Dedifferentiated amniotic fluid mesenchymal stem cell (primary cell): ENCODE results near the gene CTDP1.
"Not testable (repeated sequence)": the region's sequence is repeated elsewhere in the genome, so short reads cannot be mapped to it uniquely, and the experiment has no call there.

Source experiments
- DNase-seq: peaks from one replicate; pipeline ENCODE4 v3.0.0-alpha.2; 2016; ENCODE audit errors: extremely low spot score

Gene CTDP1

DNA sequence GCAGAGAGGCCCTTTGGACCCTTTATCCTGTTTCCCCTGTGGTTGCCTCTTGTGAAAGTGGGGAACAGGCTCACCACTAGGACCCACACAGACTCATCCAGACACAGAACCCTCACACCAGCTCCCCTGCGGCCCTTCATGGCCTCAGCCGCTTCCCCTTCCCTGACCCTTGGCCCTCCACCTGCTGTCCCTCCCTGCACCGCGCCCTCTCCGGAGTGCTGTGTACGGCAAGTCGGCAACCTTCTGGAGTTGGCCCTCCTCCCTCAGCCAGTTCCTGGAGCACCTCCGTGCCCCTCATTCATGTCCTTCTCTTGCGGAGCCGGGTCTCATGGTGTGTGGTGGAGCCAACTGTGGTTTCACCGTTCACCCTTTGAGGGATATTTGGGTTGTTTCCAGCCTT is 44.0 kb downstream of the CTDP1 start:
- DNase-seq, result no peak

DNA sequence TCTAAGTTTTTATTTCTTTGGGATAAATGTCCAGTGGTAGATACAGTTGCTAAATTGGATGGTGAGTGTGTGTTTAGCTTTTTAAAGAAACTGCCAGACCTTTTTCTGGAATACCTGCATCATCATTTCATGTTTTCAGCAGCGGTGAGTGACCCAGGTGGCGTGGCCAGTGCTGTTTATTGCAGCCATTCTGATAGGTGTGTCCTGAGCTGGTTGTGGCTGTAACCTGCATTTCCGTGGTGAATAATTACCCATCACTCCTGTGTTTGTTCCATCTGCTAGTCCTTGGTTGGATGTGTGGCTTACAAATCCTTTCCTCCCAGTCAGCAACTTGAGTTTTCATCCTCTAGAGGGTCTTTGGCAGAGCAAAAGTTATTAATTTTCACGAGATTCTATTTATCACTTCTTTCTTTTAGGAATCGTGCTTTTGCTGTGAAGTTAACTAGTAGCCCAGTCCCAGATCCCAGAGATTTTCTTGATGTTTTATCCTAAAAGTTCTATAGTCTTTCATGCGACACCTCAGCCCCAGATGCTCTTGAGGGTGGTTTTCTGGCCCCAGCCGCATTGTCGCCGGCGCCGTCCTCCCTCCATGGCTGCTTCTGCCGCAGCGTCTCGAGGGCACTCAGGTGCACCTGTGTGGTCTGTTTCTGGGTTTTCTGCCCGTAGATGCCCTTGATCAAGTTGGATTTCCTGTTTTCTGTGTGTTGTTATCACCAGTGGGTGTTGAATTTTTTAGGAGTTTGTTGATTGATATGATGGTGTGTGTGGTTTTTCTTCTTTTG is 44.9 kb downstream of the CTDP1 start:
- no peak for DNase-seq

- DNase-seq, result no peak
Observed at GRCh38 chr18:79725486-79725885, 45.9 kb downstream of the CTDP1 start.

DNA sequence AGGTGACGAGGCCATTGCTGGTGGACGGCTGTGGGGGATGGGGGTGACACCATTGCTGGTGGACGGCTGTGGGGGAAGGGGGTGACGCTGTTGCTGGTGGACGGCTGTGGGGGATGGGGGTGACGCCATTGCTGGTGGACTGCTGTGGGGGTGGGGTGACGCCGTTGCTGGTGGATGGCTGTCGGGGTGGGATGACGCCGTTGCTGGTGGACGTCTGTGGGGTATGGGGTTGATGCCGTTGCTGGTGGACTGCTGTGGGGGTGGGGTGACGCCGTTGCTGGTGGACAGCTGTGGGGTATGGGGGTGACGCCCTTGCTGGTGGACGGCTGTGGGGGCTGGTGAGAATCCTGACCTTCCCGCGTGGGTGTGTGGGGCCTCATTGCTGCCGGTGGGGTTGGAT is 47.1 kb downstream of the CTDP1 start:
- DNase-seq, result no peak

GRCh38 chr18:79727211-79727610 is 47.6 kb downstream of the CTDP1 start:
- DNase-seq, result no peak

DNA sequence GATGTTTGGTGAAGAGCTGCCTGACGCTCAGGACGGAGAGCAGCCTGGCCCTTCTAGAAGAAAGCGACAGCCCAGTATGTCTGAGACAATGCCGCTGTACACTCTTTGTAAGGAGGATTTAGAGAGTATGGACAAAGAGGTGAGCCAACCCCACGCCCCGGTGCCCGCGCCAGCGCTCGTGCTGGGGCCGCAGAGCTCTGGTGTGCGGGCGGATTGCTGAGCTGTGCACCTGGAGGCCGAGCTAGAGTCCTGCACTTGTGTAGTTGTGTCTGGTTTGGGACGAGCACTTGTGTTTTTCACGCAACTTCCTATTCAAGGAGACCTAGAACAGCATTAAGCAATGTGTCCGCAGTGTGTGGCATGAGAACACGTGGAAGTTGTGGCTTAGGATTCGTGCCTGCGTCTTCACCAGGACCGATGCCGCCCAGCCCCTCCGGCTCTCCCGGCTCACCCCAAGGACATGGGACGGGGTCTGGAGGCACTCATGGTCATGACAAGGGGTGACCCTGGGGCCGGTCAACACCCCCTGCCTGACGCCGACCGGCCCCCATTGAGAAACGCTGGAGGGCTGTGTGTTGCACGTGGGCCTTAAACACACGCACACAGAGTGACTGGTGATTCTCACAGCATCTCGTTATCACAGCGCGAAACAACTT is 49.5 kb downstream of the CTDP1 start:
- DNase-seq, result no peak

DNA sequence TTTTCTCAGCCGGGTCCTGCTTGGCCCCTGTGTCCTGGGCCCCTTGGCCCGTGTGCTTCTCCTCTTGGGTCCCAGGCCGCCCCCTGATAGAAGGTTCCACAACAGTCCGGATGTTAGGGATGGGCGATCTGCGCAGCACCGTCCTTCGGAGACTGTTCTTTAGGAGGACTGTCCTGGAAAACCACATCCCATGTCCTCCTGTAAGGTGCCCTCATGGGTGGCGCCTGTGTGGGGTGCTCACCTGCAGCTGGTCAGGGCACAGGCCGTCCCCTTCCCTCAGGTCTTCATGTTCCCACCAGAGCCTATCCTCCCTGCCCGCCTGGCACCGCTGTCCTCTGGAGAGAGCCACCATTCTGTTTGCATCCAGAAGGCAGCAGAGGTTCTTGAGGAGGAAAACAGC is 50.0 kb downstream of the CTDP1 start:
- DNase-seq, result no peak

DNA sequence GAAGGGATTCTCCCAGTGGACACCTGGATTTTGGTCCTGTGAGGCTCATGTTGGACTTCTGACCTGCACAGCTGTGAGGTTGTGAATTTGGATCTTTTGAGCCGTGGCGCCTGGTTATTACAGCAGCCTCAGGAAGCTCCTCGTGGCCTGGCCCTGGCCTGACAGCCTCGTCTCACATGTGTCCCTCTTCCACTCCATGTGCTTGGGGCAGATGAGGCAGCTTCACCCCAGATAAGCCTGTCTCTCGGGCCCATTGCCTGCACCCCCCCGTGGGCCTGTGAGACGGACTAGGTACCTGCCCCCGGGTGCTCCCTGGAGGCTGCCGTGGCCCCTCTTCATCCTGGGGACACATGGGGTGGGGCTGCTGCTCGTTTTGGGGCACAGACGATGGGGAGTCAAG is 51.2 kb downstream of the CTDP1 start:
- DNase-seq, result no peak

- not testable (repeated sequence) for DNase-seq
Observed at GRCh38 chr18:79731881-79732720, 52.5 kb downstream of the CTDP1 start.

GRCh38 chr18:79732721-79733025 is 53.1 kb downstream of the CTDP1 start:
- no peak for DNase-seq

GRCh38 chr18:79733135-79733701 is 53.6 kb downstream of the CTDP1 start:
- no peak for DNase-seq

DNA sequence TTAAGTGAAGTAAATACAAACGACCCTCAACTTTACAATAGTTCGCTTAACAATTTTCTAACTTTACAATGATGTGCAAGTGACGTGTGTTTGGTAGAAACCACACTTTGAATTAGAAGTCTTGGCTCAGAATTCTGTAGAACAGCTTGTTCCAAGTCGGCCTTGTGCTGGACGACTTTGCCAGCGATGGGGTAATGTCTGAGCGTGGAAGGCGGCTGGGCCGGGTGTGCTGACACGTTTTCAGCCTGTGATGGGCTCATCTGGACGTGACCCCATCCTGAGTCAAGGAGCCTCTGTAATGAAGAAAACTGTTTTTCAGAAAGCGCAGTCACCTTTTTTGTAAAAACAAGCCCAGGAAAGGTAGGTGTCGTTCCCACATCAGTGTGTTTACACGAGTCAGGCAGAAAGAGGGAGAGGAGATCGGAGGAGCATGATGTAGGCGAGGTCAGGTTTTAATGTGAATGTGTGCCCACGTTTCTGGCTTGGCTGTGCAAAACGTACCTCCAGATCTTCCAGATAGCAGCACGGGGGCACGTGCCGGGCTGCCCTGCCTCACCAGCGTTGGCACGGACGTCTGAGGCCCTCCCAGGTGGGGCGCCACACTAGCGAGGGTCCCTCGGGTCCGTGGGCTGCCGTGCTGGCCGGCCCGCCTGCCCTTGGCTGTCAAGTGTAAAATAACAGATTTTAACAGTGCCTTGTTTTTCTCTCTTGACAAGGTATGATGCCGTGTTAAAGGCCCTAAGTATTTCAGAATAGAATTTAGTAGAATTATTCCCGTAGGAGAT is 54.6 kb downstream of the CTDP1 start:
- DNase-seq, result no peak

DNA sequence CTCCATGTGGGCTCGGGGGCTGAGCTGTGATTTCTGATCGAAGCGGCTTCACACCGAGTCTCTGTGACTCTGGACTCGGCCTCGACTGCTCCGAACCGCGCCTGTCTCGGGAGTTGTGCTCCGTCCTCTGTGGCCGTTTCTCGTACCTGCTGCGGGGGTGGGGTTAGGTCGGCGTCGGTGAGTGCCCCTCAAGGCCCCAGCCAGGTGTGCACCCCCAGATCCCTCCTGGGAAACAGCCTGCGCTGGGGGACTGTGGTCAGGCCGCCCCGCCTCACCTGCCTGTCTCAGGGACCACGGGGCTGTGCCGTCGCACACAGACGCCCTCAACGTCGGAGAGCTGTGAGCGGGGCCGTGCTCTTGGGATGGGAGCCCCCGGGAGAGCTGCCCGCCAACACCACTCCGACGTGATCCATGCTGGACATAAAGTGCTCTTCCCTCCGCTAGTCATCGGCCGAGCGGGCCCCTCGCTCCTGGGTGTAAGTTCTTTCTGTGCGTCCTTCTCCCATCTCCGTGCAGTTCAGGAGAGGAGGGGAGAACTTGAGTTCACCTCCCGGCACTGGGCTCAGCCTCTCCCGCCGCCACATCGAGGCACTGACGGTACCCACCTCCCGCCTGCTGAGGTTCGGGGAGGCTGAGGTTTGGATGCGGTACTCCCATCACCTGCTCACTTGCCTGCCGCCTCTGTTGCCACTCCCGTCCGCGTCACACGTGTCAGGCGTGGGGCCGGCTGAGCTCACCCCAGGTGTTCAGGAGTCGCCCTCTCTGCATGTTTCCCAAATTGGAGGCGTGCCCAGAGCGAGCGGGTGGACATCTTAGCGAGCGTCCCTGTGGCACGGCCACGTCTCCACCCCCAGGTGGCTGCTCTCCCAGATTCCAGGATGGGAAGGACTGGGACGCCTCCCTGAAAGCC is 55.7 kb downstream of the CTDP1 start:
- no peak for DNase-seq

GRCh38 chr18:79736230-79736629 is 56.6 kb downstream of the CTDP1 start:
- no peak for DNase-seq

GRCh38 chr18:79736846-79737245 is 57.2 kb downstream of the CTDP1 start:
- no peak for DNase-seq

- DNase-seq, result no peak
Observed at GRCh38 chr18:79737426-79737825, 57.8 kb downstream of the CTDP1 start.

DNA sequence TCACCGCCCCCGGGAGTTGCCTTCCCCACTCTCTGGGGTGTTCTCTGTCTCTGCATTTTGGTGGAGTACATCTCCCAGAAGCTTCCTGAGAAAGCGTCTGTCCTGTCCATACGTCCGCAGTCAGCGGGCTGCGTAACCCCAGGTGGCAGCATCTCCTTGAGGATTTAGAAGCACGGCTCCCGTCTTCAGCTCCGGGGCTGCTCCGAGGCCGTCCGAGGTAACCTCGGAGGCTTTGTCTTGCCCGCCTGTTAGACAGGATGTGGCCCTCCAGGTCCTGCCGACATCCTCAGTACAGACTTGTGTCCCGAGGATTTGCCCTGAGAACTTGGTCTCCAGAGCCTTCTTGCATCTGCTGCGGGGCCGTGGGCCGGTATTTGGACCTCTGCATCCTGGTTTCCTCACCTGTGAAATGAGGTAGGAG is 58.4 kb downstream of the CTDP1 start:
- no peak for DNase-seq

GRCh38 chr18:79738581-79739439 is 59.2 kb downstream of the CTDP1 start:
- DNase-seq, result no peak

DNA sequence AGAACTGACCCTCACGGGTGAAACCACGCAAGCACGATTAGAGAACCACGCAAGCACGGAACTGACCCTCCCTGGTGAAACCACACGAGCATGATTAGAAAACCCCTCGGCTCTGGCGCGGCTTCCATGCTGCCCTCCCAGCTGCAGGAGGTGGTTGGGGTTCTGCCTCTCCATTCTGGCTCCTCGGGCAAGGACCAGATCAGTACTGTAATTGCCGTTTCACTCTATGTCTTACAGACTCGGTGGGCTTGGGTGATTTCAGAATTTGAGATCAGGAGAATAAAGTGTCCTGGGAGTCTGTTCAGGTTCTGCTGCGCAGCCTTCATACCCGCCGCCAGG is 59.8 kb downstream of the CTDP1 start:
- no peak for DNase-seq

DNA sequence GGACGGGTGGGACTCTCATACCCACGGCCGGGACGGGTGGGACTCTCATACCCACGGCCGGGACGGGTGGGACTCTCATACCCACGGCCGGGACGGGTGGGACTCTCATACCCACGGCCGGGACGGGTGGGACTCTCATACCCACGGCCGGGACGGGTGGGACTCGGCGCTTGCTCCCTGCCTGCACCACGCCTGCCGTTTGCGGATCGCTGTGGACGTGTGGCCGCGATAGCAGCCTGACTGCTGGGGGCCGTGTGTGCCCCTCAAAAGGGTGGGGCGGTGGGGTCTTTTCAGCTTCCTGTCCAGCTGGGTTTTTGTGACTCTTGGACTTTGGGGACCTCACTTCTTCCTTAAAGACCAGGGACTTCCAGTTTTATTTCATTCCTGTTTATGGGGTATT is 60.4 kb downstream of the CTDP1 start:
- not testable (repeated sequence) for DNase-seq
